22Rv1 (cell line): ENCODE results near the gene SS18L1.

Experiments used
- CTCF ChIP-seq: fragments of 450-650 bp; IDR thresholded peaks from 2 replicates; pipeline ENCODE4 v1.5.1; 2017; ENCODE audit warnings: mild to moderate bottlenecking
- ZFX ChIP-seq: fragments of 450-650 bp; IDR thresholded peaks from 2 replicates; pipeline ENCODE4 v1.6.1; 2017; ENCODE audit warnings: antibody characterized with exemption, borderline replicate concordance

GRCh38 chr20:62198496-62198895, 54.9 kb downstream of the SS18L1 start:
- TF ChIP-seq CTCF: no peak
- no peak for TF ChIP-seq ZFX
